NCI-H1930 (cell line): ENCODE measurements around the gene RASSF4.

Experiments used
- DNase-seq, 2 experiments: peaks; one replicate each; lab custom pipeline; 2025; lab: John Stamatoyannopoulos, UW

The RASSF4 gene

DNA sequence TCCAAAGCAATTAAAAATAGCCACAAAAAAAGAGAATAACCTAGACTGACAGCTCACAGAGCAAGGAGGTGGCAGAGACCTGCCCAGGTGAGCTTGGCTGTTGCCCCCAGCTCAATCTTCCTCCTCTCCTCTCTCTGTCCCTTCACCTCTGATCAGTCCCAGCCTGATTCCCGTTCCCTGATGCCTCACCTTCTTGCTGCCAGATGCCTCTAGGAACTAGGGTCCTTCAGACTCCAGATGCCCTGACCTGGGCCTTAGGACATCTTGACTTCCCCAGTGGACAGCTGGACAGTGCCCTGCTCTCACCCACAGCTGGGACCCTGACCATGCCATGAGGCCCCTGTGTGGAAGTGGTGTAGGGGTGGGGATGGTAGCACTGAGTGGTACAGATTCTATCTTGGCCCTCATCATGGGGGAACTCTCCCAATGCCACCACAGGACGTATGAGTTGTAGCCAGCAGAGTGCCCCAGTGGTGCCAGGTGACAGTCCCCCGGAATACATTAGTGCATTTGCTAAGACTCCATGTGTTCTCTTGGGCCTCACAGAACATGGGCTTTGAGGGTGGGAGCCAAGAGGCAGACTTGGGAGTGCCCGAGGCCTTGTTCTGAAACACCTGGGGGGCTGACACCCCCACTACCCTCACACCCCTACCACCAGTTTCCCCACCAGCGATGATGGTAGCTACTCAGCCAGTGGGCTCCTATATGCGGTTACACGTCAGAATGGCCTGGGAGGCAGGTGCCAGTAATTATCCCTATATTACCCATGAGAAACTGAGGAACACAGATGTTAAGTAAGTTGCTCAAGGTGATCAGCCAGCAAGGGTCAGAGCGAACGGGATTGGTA is 17.0 kb downstream of the RASSF4 start:
- no peak for DNase-seq

DNA sequence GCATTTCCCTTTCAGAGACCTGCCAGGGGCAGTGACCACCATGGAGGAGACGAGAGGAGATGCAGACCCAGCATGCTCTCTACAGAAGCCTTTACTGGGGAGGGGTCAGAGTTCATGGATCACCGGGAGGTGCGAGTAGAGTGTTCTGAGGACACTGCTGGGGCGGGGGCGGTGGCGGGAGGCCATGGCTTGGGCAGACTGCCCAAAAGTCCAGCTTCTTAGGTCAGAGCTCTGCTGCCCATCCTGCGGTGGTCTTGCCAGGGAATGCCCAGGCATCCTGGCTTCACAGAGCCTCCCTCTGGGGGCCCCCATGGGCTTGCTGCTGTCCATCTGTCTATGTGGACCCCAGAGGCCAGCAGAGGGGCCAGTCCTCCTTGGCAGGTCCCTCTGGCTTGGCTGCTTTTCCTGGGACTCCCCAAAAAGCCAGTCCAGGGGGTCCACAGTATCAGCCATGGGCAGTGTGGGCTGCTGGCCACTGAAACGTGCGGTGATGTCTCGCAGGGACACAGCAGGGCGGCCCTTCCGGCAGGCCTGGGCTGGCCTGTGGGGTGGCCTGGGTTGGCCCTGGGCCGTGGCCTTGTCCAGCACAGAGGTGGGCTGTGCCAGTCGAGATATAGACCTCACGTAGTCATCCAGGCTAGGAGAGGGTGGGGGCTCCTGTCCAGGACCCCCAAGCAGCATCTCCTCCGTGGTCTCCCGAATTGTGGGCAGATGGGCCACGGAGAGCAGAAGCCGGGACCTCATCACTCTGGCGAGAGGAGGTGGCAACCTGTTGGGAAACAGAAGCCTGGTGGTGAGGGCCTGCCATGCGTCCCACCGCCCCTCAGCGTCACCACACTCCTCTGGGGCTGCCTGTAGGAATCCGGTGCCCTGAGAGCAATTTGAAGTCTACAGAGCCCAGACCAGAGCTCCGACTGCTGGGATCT is 17.9 kb downstream of the RASSF4 start:
- no peak for DNase-seq

DNA sequence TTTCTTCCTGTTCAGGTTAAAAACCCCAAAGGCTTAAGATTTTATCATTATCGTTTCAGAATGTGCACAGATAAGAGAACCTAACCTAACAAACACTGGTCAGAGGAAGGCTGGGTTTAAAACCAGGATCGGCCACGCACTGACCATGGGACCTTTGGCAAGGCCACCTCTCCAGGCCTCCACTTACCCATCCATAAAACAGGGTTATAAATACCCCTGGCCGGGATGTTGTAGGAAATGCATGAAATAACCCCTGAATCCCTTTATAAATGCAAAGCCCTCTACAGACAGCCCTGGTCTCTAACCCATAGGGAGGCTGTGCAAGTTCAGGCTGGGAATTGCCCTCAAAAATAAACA is 18.6 kb downstream of the RASSF4 start:
- no peak for DNase-seq

DNA sequence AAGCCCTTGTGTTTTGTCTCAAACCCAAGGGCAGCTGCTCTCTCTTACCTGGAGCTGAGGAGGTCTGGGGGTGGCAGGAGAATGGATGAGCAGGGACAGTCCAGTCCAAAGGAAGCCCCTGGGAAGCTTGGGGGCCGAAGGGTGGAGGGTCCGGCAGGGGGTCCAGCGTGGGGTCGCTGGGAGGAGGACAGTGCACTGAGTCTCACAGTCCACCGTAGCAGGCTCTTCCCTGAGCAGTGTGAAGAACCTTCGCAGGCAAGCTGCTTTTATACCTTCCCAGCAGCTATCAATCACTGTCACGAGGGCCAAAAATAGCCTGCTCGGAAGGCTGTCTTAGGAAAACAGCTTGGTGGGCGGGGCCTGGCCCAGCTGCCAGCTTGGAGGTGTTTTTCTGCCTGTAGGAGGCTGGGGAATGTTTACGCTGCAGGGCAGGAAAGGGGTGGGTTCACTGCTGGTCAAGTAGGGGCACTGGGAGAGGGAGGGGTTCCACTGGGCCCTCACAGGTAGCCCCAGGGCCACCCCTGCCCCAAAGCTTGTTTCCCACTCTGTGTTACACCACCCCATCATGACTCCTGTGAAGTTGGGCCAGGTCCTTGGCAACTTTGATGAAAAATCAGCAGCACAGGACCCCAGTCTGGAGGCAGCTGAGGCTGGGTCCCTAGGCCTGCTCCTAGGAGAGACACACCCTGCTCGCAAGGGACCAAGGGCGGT is 19.1 kb downstream of the RASSF4 start, which contains the start of gene DEPP1:
Gene DEPP1 (minus strand): TSS at position 240 of the 711 bp plus-strand sequence. CDS start 779 bp downstream, outside the sequence.
- DNase-seq, result no peak

DNA sequence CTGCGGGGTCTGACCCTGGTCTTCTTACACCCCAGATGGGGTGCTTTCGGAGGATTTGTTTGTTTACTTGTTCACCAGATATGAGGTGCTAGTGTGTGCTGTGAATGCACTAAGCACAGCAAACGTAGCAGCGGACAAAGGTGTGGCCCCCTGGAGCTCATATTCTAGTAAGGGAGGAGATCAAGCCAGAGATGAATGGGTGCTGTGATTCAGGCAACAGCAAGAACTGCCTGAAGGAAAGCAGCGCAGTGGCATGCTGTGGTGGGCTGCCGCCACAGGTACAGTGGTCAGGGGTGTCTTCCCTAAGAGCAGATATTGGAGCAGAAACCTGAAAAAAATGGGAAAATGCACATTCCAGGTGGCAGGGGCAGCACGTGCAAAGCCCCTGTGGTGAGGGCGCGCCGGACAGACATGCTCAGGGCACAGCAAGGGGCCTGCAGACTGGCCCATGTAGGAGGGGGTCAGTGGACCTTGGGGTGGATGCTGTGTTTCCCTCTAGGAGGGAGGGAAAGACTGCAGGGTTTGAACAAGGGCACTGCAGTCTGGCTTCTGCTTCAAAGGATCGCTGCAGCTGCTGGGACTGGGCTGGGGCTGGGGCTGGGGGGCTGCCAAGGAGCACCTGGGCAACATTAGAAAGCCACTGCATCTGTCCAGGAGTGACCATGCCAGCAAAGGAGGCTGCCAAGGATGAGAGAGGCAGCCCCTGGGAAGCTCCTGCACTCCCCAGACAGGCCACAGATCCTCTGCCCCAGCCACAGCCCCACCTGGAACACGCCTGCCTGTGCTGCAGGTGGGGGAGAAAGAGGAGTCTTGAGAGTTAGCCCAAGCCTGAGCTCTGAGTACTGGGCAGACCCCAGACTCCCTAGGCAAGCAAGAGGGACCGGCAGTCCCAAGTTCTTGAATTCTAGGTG is 19.9 kb downstream of the RASSF4 start:
- DNase-seq, result no peak

DNA sequence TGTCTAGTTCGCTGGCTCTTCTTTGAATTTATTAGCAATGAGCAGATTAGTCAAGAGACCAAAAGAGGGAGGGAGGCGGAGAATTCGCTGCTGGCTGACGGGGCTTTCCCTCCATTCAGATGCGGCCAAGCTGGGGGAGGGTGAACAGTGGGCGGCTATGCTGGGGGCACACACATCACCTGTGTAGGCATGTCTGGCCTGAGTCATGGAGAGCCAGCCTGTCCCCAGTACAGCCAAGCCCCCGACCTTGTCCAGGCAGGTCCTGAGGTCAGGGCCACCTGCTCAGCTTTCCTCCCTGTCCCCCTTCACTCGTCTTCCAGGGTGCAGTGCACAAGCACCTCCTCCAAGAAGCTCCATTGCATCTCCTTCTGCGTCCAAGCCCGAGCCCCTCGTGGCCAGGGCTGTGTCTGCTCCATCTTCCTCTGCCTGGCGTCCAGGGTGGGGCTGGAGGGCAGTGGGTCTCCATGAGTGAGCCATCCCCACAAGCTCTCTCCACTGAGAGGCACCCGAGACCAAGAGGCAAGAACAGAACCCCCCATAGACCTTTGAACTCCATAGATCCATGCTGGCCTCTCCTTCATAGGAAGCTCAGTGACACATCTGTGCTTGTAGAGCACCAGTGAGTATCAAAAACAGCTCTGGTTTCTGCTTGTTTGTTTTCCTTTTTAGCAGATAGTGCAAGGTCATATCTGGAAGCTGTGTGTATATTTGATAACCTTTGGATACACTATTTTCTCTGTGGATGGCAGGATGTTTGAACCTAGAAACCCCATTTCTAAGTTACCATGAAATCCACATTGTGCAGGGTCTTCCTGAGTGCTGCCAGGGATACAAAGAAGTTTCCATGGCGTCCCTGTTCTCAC is 20.9 kb downstream of the RASSF4 start:
- no peak for DNase-seq

DNA sequence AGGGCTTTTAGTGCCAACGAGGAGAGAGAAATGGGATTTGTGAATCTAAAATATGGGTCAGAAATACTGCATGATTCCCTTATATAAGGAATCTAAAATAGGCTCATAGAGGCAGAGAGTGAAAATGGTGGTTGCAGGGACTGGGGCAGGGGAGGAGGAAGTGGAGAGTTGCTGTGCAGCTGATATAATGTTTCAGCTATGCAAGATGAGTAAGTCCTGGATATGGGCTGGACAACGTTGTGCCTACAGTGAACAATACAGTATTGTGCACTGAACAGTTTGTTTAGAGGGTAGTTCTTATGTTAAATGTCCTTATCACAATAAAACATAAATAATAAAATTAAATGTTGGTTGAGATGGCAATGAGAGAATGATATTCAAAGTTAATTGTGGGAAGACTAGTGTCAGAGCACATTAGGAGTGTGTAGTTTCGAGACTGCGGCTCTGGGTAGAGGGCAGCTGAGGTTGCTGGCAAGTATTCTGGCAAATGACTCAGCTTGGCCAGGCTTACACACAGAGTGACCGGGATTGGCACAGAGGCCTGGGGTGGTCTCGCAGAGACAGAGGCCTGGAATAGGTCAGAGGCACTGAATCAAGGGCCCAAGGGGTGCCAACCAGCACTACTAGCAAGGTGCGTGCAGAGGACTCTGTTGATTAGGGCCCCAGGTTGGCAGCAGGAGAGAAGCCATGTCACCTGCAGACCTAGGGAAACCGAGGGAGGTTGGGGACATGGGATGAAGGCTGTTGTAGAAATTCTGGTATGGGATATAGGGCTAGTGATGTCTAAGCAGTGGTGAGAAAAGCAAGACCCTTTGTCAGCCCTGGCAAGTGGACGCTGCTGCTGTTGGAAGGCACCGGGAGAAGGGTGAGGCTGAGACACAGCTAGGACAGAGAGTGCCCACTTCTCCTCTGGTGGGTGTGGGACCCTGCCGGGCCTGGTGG is 21.8 kb downstream of the RASSF4 start:
- DNase-seq, result no peak

DNA sequence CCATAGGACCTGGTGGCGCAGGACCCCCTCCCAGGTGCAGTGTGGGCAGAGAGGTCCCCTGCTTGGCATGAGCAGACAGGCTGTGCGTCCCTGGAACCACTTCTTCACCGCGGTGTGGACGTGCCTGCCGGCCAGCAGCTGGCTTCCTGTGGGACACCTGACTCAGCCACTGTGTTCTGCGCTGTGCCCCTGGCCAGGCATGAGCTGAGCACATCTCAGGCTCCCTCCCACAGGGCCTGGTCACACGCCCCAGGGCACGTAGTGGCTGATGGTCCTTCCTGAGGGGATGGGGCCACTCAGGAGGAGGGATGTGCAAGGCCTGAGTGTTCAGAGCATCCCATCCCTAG is 22.5 kb downstream of the RASSF4 start:
- DNase-seq, result no peak

DNA sequence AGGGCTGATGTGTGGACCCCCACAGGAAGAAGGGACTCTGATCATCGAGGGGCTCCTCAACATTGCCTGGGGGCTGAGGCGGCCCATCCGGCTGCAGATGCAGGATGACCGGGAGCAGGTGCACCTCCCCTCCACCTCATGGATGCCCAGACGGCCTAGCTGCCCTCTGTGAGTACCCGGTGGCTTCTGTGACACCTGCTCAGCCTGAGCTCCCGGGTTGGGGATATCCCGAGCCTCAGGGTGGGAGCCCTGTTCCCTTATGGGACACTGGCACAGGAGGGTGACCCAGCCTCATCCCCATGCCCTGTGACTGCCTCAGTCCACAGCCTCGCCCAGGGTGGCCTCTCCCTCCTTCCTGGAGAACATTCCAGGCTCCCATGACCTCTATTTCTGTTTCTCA is 22.9 kb downstream of the RASSF4 start:
- DNase-seq, result no peak

DNA sequence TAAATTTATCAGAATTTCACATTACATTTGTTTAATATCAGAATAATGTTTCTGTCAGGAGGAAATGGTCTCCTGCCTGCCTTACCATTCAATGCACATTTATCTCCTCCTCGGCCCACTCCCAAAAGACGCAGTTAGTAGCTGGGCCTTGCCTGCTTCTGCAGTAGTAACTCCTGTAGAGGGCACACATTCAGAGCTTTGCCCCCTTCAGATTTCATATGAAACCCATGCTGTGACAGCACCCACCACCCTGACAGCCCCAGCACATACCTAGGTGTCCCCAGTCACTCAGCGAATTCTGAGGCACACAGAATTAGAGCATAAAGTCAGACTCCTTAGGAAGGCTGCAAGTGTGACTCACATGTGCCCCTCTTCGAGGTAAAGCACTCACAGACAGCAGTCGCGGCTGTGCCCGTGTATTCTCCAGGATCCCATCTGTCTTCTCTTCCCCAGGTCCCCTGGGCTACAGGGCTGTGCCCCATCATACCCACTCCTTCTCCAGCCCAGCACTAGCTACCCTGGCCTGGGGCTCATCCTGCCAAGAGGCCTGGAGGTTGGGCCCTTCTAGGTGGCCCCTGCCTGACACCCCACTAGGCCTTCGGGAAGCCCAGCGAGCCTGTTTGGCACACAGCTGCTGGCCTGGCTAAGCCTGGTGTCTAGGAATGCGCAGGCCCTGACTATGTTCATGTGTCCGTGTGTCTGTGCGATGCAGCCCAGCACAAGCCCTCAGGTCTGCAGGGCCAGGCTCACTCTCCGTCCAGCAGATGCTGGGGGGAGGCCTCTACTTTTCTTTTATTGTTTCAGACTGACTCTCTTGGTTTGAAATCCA is 23.7 kb downstream of the RASSF4 start:
- no peak for DNase-seq

DNA sequence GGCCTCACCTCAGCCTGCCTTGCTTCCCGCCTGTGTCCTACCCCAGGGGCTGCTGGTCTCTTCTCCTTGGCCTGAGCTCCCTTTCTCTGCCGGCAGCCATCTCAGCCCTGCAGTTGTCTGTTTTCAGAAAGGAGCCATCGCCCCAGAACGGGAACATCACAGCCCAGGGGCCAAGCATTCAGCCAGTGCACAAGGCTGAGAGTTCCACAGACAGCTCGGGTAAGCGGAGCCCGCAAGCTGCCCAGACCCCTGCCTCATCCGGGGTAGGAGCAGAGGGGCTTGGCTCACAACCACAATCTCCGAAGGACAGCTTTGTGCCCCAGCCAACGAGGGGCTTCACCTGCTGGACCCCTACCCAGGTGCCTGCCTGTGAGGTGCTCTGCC is 24.3 kb downstream of the RASSF4 start:
- DNase-seq, result no peak

DNA sequence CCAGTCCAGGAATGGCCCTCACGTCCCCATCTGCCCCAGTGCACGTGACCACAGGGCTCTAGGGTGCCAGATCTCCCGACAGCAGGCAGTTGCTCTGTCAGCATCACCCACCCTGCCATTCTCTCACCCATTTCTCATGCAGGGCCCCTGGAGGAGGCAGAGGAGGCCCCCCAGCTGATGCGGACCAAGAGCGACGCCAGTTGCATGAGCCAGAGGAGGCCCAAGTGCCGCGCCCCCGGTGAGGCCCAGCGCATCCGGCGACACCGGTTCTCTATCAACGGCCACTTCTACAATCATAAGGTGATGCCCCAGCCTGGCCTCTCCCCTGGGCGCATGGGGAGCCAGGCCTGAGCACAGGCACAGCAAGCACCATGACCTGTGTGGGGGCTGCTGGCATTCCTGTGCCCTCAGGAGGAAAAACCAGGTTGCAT is 25.1 kb downstream of the RASSF4 start:
- no peak for DNase-seq

DNA sequence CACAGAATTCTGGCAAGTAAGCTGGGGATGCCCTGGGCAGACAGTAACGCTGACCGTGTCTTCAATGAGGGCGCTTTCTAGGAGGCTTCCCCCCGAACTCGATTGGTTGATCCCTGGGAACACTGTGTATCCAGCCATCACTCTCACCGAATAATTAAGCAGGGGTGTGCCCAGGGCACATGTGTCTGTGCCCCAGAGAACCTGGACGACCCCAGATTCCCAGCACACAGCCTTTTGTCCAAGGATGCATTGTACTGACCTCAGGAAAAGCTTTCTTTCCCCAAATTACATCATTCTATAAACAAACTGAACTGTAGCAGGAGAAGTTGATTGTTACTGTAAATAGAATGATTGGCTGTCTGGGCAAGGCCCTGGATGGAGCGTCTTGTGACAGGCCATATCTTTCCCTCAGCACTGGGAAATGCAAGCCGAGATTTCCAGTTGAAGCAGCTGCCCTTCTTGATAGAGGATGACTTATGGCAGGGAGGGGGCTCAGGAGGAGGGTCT is 25.6 kb downstream of the RASSF4 start:
- DNase-seq, result no peak

DNA sequence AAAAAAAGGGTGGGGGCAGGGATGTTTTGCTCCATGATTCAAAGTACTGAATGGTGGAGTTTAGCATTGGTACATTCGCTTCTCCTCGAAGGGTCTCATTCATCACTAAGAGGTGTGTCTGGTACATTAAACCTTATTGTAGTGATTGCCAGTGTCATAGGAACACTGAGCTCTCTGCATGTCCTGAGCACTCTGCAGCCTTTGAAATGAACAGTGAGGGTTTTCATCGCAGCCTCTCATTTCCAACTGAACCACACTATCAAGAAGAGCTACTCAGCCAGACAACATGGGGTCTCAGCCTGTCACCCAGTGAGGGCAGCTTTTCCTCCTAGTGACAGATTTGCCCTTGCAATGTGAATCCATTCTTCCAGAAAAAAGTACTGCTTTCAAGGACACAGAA is 26.6 kb downstream of the RASSF4 start:
- no peak for DNase-seq

DNA sequence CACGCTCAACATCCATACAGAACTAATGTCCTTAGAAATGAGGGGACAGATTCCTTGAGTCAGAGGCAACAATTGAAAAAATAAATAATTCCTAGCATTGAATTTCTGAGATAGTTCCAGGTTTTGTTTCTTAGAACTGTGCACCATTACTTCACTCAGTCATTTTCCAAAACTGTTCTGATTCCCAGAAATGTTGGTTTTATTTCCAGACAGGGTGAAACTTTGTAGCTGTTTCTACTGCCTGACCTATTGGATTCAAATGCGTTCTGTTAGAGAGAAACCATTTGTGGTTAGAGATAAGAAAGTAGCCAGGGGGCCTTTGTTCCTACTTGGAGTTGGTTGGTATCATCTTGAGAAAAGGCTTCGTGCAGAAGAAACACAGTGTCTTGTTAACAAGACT is 27.1 kb downstream of the RASSF4 start:
- no peak for DNase-seq

DNA sequence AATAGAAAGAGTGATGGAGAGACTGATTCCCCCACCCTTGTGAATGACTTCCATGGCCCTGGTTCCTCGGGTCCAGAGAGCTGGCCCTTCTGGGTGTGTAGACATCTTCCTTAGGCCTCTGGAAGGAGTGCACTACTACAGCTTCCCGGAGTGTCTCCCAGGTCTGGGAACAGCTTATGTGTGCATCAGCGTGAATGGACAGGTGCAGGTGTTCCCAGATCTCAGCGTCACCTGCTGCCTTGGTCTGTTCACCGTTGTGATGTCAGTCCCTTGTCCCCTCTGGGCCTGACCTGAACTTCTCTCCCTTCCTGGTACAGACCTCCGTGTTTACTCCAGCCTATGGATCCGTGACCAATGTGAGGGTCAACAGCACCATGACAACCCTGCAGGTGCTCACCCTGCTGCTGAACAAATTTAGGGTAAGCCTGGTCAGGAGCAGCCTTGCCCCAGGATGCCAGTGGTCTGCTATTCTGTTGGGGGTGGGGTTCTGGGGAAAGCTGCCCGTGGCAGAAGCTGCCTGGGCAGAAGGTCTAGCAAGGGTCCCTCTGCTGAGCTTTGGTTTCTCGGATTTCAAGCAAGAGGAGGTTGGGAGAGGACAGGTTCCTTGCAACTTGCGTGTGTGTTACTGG is 29.5 kb downstream of the RASSF4 start:
- DNase-seq, result no peak

DNA sequence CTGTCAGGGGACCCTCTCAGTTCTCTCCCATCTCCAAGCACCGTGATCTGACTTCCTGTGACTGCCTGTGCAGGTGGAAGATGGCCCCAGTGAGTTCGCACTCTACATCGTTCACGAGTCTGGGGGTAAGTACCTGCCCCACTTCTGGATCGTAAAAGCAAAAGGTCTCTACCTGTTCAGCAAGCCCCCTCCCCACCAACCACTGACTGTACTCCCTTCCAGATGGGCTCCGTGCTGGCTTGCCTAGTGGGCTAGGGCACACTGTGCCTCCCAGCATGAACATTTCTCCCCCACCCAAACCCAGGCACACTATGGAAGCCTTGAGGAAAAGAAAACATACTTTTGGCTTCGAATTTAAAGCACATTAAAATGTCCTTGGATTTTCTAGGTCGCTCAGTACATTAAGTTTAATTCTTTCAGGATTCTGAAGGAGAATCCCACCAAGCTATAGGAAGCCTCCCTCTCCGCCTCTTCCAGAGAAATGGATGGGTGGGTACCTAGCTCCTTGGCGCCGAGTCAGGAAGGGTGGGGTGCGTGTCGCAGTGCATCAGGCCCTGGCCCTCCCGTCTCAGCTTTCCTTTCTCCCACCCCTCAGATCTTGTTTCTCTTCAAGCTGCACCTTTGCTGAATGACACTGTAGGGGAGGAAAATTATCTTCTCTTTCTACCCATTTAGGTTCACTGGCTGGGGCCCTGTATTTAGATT is 30.1 kb downstream of the RASSF4 start:
- DNase-seq, result no peak
